Activated naive CD8-positive, alpha-beta T cell treated with anti-CD3 and anti-CD28 coated beads for 36 hours (primary cell): ENCODE data around the gene SYK. TPM values are rescaled to one million over a fixed set of nuclear protein-coding genes. Genes with fewer than 3 reads are reported as not detected.
"Not testable (repeated sequence)": the region's sequence is repeated elsewhere in the genome, so short reads cannot be mapped to it uniquely, and the experiment has no call there.

Experiments used
- DNase-seq: peaks from one replicate; pipeline ENCODE4 v3.0.0; 2021
- H3K27ac Mint-ChIP-seq: one replicate; pipeline ENCODE4 v1.8.0; 2022; ENCODE audit warnings: mild to moderate bottlenecking, moderate library complexity, mixed read lengths
- H3K27me3 Mint-ChIP-seq: one replicate; pipeline ENCODE4 v1.8.0; 2022; ENCODE audit warnings: mild to moderate bottlenecking, mixed read lengths
- H3K36me3 Mint-ChIP-seq: one replicate; pipeline ENCODE4 v1.8.0; 2021; ENCODE audit warnings: mild to moderate bottlenecking, mixed read lengths
- H3K4me1 Mint-ChIP-seq: one replicate; pipeline ENCODE4 v1.8.0; 2021; ENCODE audit warnings: mixed read lengths
- H3K4me3 Mint-ChIP-seq: one replicate; pipeline ENCODE4 v1.8.0; 2022; ENCODE audit warnings: mild to moderate bottlenecking, moderate library complexity, mixed read lengths
- H3K9me3 Mint-ChIP-seq: one replicate; pipeline ENCODE4 v1.8.0; 2022; ENCODE audit warnings: mixed read lengths
- total RNA-seq, 2 experiments: library from RNA; stranded (reverse); gene quantifications; one replicate each; pipeline ENCODE4 v1.2.3, GENCODE V29; 2021

SYK gene
- total RNA-seq, 2 experiments from 2014 or later = 0.37 to 0.48 TPM

DNA sequence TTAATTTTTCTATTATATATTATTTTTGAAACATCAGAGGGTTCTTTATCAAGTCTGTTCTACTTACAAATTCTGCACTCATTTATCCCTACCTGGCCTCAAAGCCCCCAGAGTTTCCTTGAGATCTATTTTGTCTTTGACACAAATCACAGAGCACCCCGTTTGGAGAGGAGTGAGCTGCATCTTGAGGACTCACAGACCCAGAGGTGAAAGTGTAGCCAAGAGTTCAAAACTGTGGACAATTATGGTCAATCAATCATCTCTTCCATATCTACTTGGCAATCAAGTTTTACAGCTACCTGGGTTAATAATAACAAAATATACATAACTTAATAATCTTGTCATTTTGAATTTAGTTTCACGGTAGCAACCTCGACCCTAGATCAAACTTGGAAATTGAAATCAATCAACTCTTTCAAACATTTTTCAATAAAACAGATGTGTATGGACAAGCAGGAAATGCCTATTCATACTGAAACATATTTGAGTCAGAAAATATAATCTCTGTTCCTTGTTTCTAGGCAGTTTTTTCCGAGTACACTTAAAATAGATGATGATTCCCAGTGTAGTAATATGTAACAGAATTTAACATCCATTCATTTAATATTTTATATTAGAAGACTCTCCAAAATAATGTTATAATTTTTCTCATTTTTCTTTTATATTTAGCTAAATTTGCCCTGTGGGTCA is 13.7 kb upstream of the SYK start:
- DNase-seq = no peak
- no peak overlapping the region for H3K4me3 Mint-ChIP-seq
- peaks cover 5% of the 10 kb centered on the region for H3K9me3 Mint-ChIP-seq
- no peaks in the 10 kb centered on the region for H3K4me1 Mint-ChIP-seq
- H3K36me3 Mint-ChIP-seq = peaks cover 5% of the 10 kb centered on the region
- no peak overlapping the region for H3K27ac Mint-ChIP-seq
- peaks cover 25% of the 10 kb centered on the region for H3K27me3 Mint-ChIP-seq

DNA sequence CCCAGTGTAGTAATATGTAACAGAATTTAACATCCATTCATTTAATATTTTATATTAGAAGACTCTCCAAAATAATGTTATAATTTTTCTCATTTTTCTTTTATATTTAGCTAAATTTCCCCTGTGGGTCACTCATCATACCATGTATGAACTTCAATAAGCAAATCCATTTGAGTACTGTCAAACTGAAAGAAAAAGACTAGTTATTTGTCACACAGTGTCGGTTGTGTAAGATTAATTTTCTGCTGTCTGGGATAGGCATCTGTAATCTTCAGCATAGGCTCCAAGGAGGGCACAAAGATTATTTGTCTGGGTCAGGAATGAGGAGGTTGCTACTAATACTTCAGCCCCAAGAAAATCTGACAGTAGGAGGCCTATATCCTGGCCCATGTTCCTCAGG is 13.1 kb upstream of the SYK start:
- peaks cover 25% of the 10 kb centered on the region for H3K27me3 Mint-ChIP-seq
- not testable (repeated sequence) for H3K27ac Mint-ChIP-seq, H3K9me3 Mint-ChIP-seq, H3K4me3 Mint-ChIP-seq, H3K4me1 Mint-ChIP-seq, H3K36me3 Mint-ChIP-seq, DNase-seq

DNA sequence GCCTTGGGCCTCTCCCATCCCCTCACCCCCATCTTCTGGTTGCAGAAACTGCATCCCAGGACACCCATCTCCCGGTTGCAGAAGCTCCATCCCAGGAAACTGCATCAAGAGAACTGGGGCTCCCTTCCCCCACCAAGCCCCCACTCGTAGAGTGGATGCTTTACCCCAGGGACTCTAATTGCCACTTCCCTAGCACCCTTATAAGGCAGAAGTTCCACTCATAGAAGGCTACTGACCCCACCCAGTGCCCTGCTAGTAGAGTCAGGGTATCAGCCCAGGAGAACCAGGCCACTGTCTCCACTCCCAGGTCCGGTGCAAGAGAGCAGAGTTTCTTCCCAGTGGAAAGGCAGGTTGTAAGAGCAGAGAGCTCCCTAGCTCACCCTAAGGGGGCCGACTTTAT is 12.2 kb upstream of the SYK start:
- peaks cover 5% of the 10 kb centered on the region for H3K36me3 Mint-ChIP-seq
- no peak overlapping the region for H3K27ac Mint-ChIP-seq
- no peak overlapping the region for H3K4me3 Mint-ChIP-seq
- no peaks in the 10 kb centered on the region for H3K4me1 Mint-ChIP-seq
- no peak for DNase-seq
- H3K27me3 Mint-ChIP-seq = peaks cover 25% of the 10 kb centered on the region
- peaks cover 5% of the 10 kb centered on the region for H3K9me3 Mint-ChIP-seq

DNA sequence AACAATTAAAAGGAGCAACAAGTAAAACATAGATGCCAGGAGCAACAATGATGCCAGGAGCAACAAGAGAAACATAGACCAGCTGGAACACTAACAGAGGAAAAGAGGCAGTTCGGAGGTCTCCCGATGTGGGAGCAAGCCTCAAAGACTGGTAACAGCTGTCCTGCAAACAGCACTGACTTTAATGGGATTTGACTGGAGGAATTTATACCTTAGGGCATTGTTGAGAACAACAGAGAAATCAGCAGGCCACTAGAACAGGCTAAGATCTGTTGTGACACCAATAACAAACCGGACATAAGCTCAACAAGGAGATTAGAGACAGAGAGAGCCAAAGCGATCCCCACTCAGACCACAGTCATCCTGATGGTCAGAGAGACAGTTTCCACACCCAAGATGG is 11.8 kb upstream of the SYK start:
- H3K27me3 Mint-ChIP-seq = peaks cover 26% of the 10 kb centered on the region
- peaks cover 5% of the 10 kb centered on the region for H3K36me3 Mint-ChIP-seq
- no peak overlapping the region for H3K4me3 Mint-ChIP-seq
- DNase-seq = no peak
- no peaks in the 10 kb centered on the region for H3K4me1 Mint-ChIP-seq
- H3K27ac Mint-ChIP-seq = no peak overlapping the region
- H3K9me3 Mint-ChIP-seq = peaks cover 5% of the 10 kb centered on the region

DNA sequence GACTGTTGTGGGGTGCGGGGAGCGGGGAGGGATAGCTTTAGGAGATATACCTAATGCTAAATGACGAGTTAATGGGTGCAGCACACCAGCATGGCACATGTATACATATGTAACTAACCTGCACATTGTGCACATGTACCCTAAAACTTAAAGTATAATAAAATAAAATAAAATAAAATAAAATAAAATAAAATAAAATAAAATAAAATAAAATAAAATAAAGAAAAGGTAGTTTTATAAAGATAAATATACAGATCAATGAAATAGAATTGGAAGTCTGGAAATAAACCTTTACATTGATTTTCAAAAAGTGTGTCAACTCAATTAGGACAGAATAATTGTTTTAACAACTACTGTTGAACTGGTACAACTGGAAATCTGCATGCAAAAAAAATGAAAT is 8.6 kb upstream of the SYK start:
- peaks cover 52% of the 10 kb centered on the region for H3K27me3 Mint-ChIP-seq
- not testable (repeated sequence) for H3K27ac Mint-ChIP-seq, H3K36me3 Mint-ChIP-seq, H3K9me3 Mint-ChIP-seq, H3K4me1 Mint-ChIP-seq, H3K4me3 Mint-ChIP-seq, DNase-seq

DNA sequence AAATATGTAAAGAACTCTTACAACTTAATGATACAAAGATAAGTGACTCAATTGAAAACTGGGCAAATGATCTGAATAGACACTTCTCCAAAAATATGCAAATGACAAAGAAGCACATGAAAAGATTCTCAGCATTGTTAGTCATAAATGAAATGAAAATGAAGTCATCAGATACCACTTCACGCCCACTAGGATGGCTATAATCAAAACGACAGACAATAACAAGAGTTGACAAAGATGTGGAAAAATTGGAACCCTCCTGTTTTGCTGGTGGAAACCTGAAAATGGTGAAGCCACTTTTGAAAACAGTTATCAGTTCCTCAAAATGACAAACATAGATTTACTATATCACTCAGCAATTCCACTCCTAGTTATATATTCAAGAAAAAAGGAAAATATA is 7.9 kb upstream of the SYK start:
- no peak overlapping the region for H3K4me3 Mint-ChIP-seq

DNA sequence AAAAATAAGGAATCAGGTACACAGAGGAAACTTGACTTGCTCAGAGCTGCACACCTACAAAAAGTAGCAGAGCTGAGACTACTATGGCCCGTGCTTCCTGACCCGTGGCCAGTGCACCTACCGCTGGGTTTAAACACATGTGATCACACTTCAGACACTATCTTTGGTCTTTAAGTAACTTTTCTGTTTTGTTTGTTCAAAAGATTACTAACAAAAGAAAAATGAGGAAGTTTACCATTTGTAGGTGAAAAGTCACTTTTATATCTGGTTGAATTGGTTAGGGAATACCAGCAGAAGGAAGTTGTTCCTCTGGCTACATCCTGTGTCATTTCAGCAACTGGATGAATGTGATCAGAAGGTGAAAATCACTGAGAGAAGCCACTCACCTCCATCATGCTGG is 6.5 kb upstream of the SYK start:
- H3K4me3 Mint-ChIP-seq = no peak overlapping the region
- no peaks in the 10 kb centered on the region for H3K4me1 Mint-ChIP-seq
- peaks cover 5% of the 10 kb centered on the region for H3K9me3 Mint-ChIP-seq
- H3K27ac Mint-ChIP-seq = no peak overlapping the region
- DNase-seq = no peak
- peaks cover 5% of the 10 kb centered on the region for H3K36me3 Mint-ChIP-seq
- peaks cover 56% of the 10 kb centered on the region for H3K27me3 Mint-ChIP-seq

More for the DNA sequence above, 7.9 kb upstream of the SYK start:
- Mint-ChIP-seq H3K36me3 (peaks cover 5% of the 10 kb centered on the region), H3K4me1 (no peaks in the 10 kb centered on the region), H3K27ac (no peak overlapping the region), H3K9me3 (peaks cover 5% of the 10 kb centered on the region), H3K27me3 (peaks cover 52% of the 10 kb centered on the region)
- no peak for DNase-seq

DNA sequence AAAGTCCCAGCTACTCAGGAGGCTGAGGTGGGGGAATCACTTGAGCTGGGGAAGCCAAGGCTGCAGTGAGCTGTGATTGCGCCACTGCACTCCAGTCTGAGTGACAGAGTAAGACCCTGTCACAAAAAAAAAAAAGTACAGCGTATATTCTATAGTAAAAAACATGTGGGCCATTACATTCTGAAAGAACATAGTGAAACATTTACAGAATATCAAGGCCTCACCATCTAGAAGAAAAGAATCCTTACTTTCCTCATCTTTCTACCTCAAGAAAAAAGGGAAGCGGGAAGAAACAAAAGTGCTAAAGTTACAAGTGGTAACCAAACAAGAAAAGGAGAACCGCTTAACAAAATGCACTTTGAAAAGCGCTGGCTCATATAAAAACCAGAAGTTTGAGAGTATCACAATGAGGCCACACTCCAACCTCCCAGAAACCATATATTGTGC is 5.7 kb upstream of the SYK start:
- Mint-ChIP-seq H3K4me1 (no peaks in the 10 kb centered on the region), H3K4me3 (no peak overlapping the region), H3K27me3 (peaks cover 56% of the 10 kb centered on the region), H3K36me3 (peaks cover 4% of the 10 kb centered on the region), H3K9me3 (peaks cover 4% of the 10 kb centered on the region), H3K27ac (no peak overlapping the region)
- DNase-seq = no peak

DNA sequence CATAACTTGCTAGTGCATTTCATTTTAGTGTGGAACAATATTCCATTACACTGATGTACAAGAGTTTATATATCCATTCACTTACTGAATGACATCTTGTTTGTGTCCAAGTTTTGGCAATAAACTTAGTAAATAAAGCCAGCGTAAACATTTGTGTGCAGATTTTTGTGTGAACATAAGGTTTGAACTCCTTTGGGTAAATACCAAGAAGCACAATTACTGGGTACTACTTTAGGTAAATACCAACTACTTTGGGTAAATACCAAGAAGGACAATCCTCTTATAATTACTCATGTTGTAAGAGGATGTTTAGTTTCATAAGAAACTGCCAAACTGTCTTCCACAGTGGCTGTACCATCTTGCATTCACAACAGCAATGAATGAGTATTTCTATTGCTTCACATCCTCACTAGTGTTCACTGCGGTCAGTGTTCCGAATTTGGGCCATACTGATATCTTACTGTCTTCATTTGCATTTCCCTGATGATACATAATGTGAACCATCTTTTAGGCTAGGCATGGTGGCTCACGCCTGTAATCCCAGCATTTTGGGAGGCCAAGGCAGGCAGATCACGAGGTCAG is 2.3 kb upstream of the SYK start:
- H3K9me3 Mint-ChIP-seq = no peaks in the 10 kb centered on the region

DNA sequence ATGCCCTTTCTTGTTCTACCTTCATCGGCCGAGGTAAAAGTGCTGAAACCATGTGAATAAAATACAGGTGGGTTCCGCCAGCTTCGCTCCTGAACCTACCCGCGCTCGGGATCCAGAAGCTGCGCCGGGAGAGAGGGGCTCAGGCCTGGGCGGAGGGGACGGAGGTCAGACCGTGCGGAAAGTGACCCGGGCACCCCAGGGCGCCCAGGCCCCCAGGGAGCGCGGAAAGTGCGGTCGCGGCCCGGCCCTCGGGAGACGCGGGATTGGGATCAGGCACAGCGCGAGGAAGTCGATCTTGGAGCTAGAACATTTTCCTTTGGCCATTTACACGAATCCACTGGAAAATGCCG is 329 bp downstream of the SYK start:
- H3K4me3 Mint-ChIP-seq = peak overlapping the region; percentile 71
- H3K27ac Mint-ChIP-seq = no peak overlapping the region
- DNase-seq = no peak
- H3K27me3 Mint-ChIP-seq = peaks cover 83% of the 10 kb centered on the region
- H3K4me1 Mint-ChIP-seq = no peaks in the 10 kb centered on the region
- no peaks in the 10 kb centered on the region for H3K36me3 Mint-ChIP-seq
- H3K9me3 Mint-ChIP-seq = no peaks in the 10 kb centered on the region

More for the DNA sequence above, 2.3 kb upstream of the SYK start:
- Mint-ChIP-seq H3K4me1 (no peaks in the 10 kb centered on the region), H3K27me3 (peaks cover 83% of the 10 kb centered on the region), H3K27ac (no peak overlapping the region), H3K4me3 (no peak overlapping the region), H3K36me3 (no peaks in the 10 kb centered on the region)
- DNase-seq = no peak

DNA sequence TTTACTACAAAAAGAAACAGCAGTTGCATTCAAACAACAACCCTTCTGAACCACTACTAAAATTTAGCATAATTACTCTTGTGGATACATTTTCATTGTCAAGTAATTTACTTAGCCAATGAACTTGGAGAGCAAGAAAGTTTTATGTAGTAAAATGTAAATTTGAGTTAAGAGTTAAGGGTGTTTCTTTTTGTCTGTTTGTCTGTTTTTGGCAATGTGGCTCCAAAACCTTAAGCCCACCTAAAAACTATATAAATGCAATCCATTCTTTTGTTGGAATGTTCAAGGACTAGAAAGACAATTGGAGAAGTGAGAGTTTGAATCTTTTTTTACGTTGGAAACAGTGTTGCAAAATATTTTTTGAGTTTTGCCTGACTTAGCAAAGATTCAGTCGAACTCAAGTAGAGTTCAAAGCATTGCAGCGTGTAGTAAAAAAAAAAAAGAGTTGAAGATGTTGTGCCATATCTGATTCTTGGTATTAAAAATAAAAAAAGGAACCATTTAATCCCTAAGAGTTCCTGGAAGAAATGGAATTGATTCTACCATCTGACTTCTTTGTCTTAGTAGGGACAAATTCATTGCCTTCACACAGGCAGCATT is 867 bp downstream of the SYK start:
- Mint-ChIP-seq H3K9me3 (no peaks in the 10 kb centered on the region), H3K27me3 (peaks cover 79% of the 10 kb centered on the region), H3K27ac (no peak overlapping the region), H3K4me1 (no peaks in the 10 kb centered on the region), H3K36me3 (no peaks in the 10 kb centered on the region), H3K4me3 (peak overlapping the region; percentile 71)
- no peak for DNase-seq

DNA sequence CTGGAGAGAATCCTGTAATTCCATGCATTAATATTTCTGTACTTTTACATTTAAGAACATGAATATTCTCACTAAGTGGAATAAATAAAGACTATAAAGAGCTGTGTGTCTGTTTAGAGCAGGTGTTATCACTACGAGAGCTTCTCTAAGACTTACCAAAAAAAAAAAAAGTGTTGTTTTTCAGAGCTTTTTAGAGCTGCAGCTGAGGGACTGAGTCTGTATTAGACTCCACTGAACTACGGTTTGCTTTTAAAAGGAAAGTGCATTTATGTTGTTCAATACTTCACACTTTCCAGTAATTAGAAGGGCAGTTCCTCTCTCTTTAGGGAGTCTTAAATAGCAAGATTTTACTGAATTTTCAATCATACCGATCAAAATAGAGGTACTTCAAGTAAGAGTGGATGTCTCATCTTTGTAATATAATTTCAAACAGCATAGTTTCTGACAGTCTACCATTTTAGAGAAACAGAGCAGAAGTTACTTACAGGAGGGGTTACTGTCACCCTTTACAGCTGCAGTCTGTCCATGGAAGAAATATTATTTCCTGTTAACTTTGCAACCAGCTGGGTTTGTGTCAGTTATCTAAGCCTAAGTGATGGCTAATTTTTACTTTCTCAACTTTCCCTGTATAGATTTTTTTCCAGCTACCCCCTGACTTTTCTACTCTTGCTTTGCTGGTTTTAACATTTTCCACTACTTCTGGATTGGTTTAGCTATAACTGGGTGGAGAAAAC is 2.4 kb downstream of the SYK start:
- H3K4me1 Mint-ChIP-seq = no peaks in the 10 kb centered on the region
- no peaks in the 10 kb centered on the region for H3K36me3 Mint-ChIP-seq
- peaks cover 84% of the 10 kb centered on the region for H3K27me3 Mint-ChIP-seq
- no peak overlapping the region for H3K27ac Mint-ChIP-seq
- no peak for DNase-seq
- no peaks in the 10 kb centered on the region for H3K9me3 Mint-ChIP-seq
- no peak overlapping the region for H3K4me3 Mint-ChIP-seq

DNA sequence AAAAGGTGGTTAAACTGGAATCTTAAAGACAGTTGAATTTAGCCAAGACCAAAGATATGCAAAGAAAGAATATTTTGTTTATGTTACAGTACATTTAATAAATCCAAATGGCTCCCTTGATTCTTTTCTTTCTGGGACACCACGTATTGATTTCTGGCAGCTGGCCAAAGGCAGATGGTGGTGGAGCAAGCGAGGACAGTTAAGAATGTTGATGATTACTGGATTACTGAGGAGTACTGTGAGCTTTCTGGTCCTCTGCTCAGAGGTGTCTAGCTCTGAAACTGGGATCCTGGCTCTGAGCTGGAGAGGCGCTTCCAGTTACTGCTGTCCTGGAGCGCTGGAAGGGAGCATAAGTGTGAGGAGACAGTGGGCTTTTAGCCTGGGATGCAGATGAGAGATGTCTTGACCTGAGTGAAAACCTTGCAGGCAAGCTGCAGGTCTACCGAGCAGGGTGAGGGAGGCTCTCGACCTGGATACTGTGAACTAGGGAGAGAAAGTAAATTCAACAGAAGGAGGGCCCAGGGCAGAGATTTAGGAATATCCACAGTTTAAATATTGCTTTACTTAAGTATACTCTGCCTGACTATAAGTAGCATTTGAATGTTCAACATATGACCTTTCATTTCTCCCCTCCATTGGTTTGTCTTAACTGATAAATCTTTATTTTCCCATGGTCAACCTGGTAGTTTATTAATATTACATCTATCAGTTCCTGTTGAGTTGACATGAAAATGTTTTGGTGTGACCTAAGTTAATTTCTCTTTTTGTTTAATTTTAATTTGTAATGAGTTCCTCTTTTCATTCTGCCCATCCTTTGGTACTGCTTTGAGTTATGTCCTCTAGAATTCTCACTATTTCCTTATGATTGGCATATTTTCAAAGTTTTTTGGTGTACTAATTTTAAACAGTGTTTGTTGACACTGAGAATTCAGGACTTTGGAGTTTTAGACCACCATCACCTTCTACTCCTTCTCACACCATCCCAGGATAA is 3.7 kb downstream of the SYK start:
- no peaks in the 10 kb centered on the region for H3K4me1 Mint-ChIP-seq
- H3K9me3 Mint-ChIP-seq = no peaks in the 10 kb centered on the region
- no peak for DNase-seq
- H3K36me3 Mint-ChIP-seq = no peaks in the 10 kb centered on the region
- H3K4me3 Mint-ChIP-seq = no peak overlapping the region
- peaks cover 83% of the 10 kb centered on the region for H3K27me3 Mint-ChIP-seq
- H3K27ac Mint-ChIP-seq = no peak overlapping the region

DNA sequence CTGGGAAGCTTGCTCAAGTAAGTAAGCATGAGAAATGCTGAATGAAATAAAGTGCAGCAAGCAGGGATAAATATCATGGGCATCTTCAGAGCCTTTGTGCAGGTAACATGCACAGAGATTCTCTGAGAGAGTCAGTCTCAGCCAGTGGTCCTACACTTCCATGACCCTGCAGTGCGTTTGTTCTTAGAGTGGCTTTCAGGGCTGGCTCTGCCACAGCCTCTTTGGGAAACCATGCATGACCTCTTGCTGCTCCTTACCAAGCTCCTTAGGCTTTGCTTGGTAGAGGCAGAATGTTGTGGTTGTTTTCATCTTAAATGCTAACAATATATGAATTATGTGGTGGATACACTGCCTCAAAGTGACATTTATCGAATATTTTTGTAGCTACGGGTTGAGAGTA is 5.4 kb downstream of the SYK start:
- Mint-ChIP-seq H3K4me3 (no peak overlapping the region), H3K27ac (peak overlapping the region; percentile 9), H3K27me3 (peaks cover 72% of the 10 kb centered on the region), H3K4me1 (no peaks in the 10 kb centered on the region), H3K36me3 (no peaks in the 10 kb centered on the region), H3K9me3 (no peaks in the 10 kb centered on the region)
- DNase-seq = no peak
